HuH-7 (cell line): Measurements from ENCODE around the gene HEPACAM2.

ENCODE experiments used
- DNase-seq: peaks from one replicate; pipeline ENCODE4 v3.0.0; 2011; ENCODE audit warnings: low spot score

Gene HEPACAM2

DNA sequence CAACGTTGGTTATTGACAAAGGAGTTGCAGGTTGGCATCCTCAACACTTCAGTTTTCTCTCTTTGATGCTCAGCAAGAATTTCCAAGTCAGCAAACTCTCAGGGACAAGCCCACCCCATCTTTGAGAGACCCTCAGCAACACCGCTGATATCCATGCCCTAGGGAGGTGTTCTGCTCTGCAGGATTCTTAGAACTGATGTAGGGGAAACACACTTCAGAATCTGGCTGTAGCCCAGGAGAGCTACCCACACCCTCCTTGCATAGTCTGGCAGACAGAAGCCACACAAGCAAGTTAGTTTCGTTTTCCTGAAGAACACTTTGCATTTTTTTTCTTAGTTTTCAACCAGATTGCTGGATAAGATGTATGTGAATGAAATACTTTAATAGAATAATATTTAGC lies 78.9 kb downstream of the HEPACAM2 start:
- DNase-seq, result no peak

DNA sequence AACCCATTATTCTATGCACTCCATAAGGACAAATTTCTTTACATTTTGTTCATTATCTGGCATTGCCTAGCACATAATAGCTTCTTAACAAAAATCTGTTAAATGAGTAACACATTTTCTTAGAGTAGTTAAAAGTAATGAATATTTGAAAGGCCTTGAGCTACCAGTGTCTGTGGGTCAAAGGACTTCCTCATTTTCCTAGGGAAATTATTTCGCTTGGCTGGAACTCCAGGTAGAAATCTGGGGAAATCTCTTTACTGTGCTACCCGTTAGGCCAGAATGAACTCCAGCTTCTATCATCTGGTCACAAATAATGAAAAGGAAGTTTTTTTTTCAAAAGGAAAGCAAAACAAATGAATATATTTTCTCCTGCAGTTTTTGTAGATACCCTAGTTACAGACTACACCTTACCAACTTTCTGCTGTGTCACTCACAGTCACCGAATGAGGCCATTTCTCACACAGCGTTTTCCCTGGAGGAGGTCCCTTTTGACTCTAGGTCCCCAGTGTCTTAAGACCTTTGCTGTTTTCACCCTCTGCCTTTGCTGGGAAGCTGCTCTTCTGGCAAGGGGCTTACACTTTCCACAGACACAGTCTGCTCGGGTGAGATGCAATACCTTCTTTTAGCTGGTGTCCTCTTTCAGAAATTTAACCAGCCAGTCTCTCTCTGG lies 79.7 kb downstream of the HEPACAM2 start:
- no peak for DNase-seq

DNA sequence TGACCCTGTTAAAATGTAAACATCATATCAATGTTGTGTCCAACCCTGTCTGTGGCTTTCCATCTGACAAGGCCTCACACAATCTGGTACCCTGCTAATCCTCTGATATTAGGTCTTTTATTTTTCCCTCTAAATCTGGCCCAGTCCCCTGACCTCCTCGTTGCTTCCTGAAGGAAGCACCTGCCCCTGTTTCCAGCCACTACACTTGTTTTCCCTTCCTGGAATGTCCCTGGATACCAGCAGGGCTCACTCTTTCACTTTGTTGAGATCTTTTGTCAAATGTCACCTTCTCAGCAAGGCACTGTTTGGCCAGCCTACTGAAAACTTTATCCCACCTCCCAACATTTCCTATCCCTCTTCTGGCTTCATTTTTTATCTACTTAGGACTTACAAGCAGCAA lies 80.2 kb downstream of the HEPACAM2 start:
- DNase-seq, result no peak

DNA sequence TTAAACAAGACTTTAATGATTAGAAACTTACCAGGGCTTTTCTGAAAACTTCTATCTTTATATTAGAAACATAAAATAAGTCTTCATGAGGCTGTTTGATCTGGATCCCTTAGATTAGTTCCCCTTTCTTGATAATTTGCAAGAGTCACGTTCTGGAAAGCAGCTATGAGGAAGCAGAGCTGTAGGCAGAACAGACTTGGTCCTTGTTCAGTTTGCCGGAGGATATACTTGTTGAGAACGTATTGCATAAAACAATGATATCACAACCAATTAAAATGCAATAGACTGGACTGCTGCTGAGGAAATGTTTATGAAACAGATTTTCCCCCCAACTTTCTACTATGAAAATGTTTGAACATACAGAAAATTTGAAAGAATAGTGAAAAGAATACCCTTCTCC lies 80.9 kb downstream of the HEPACAM2 start:
- DNase-seq, result no peak

DNA sequence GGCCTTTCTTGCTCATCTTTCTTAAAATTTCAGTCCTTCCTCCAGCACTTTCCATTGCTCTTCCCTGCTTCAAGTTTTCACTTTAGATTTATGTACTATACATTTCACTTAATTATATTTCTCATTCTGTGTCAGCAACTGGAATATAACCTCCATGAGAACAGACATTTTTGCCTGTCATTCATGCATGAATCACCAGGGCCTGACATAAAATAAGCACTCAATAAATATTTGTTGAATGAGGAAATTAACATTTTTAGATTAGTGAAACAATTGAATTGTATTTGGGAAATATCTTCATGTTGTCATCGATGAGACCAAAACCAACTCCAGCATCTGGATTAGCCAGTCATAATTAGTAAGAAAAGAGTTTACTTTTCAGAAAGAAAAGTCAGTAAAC lies 84.1 kb downstream of the HEPACAM2 start:
- DNase-seq, result no peak

DNA sequence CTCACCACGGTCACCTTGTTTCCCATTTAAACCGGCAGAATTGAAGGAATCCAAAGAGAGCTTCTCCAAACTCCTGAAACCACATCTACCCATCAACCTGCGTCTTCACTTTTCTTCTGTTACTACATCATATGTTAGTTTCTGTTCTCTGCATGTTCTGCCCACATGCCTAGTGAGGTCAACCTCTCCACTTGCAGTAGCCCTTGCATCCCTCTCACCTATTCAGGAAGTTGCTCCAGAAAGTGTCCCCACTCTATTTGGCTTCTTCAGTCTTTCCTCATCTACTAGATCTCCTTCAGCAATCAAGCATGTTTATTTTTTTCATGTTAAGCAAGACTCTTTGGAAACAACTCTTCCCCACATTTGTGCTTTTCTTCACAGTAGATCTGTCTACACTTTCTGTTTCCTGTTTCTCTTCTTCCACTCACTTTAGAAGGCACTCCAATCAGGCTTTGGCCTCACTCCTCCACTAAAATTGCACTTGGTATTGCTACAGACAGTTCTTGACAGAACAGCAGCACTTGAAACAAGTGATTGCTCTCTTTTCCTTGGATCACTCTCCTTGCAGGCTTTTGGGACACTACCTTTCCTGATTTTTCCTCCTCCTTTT lies 85.6 kb downstream of the HEPACAM2 start:
- DNase-seq, result no peak

DNA sequence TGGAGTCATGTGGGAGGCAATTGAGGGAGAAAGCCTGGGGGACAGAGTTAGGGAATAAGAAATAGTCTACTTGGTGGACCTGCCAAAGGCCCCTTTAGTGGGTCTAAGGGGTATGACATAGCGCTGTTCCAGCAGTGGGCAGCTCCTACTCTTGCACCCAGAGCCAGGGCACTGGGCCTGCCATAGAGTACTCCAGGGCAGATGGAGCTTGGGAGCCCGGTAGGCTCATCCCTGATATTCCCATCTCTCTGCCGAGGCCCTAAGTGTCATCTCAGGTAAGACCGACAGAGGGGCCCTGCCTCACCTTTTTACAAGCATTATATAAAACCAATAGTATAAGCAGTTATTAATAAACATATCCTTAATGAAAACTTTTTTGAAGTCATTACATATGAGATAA lies 87.7 kb downstream of the HEPACAM2 start:
- DNase-seq, result no peak
